Lung microvascular endothelial cell (primary cell): ENCODE measurements around the gene STIM1. TPM values are rescaled to one million over a fixed set of nuclear protein-coding genes. Genes with fewer than 3 reads are reported as not detected.

Experiments used
- DNase-seq, 2 donors: peaks; one replicate each; pipeline versions ENCODE4 v3.0.0 to v3.0.0-alpha.2; 2010; ENCODE audit warnings: low read depth in 2 of 2
- total RNA-seq: library from RNA; depleted of rRNA; stranded (reverse); fragments of >200 nt; gene quantifications from 2 replicates; pipeline ENCODE4 v1.2.1, GENCODE V29; 2014

Gene STIM1
- total RNA-seq, 1 donor from 2014 or later = 32.7 TPM

DNA sequence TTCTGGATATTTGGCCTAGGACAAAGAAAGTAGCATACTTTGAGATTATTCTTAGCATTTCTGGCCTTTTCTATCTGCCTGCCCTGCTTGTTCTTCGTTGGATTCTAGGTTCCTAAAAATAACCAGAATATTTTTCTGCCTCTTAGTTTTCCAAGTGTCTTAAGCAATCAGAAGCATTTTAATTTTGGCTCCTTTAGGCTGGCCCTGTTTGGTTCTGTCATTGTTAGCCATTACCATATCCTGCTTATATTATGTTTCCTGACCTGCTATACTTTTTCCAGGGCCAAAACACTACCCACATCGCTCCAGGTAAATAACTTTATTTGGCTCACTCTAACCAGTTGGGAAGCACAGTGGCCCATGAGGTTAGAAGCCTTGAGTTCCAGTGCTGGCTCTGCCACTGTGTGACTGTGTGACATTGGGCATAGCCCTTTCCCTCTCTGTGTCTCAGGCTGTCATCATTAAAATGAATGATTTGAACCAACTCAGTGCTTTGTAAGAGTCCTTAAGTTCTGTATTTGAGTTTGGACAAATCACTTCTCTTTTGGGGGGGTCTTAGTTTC lies 91.1 kb downstream of the STIM1 start:
- peak in 1 of 2 donors; percentile 47 for DNase-seq

DNA sequence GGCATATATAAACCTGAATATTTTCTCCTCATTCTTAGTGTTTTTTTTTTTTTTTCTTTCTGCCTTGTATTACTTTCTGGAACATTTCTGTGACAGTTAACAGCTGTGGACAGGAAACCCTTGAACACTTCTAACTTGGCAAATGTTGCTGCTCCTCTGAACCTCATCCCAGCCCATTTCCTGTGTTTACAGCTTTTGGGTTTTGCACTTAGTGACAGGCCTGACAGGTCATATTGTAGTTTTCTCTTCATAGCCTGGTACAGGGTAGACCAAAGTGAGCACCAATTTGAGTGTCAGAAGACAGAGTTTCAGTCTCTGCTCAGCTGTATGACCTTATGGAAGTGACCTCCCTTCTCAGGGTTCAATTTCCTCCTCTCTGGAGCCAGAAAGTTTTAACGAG lies 91.6 kb downstream of the STIM1 start:
- peak; percentile 83 to 84 for DNase-seq

DNA sequence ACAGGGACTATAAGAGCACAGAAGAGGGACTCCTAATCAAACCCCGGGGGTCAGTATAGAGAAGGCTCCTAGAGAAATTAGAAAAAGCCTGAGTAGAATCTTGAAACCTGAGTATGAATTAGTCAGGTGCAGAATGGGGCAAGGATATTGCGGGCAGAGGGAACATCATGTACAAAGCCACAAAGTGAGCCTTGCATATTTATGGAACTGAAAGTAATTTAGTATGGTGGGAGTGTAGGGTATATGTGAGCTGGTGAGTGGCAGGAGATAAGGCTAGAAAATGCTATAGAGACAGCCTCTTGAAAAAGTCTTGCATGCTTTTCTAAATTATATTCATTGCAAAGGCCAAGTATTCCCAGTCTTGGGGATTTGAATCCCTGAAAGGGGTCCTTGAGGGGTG lies 93.7 kb downstream of the STIM1 start:
- no peak for DNase-seq

DNA sequence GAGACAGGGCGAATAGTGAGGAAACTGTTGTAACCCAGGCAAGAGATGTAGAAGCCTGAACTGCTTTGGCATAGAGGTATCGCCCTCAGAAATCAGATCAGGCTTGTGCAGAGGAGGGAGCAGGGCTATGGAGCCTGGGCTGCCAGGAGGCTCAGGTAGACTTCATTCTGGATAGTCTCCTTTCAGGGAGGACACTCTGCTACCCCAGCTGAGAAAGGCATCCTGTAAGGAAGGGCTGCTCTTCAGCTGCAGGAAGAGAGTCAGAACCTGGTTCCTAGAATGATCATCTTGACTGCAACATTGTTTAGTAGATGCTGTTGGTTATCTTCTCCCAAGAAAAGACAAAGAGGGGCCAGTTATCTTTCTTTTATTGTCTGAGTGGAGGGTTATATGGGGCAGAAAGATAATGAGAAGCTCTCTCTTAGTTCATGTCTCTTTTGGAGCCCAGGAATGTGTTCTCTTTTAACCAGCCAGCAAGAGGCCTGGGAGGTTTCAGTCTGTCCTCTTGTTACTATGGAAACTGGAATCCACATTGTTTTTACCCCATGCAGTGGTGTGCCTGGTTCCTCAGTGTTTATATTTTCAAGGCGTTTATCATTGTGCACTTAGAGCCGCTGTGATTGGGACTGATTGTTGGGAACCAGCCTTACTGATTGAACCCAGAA lies 95.7 kb downstream of the STIM1 start:
- DNase-seq = peak; percentile 28 to 81

DNA sequence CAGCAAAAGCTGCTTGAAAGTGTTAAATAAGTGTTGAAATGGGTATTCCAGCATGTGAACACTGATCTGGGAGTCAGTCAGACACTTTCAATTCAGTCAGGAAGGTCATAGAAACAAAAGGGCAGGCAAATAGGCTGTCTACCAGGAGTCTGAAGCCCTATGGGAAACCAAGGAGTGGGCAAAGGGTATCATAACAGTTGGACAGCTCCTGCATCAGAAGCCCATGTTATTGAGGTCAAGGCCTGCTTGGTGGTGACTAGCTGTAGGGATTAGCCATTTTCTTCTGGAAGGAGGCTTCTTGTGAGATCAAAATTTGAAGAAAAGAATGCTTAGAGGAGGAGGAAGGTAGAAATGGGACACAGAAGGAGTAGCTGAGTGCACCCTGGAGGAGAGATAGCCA lies 97.3 kb downstream of the STIM1 start:
- DNase-seq = no peak

DNA sequence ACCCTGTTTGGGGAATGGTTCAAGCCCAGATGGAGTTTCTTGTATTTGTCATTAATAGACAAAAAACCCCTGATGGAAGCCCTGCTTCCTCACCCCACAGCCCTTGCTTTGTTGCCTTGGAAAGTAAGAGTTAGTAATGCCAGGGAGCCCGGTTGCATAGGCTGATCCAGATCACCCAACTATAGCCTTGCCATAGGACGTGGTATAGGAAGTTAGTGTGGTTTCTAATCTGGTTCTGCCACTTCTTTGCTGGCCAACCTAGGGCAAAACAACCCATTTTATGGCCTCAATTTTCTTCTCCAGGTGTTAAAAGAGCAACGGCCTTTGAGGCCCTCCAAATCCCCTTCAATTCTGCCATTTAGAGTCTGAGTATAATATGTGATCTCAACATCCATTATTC lies 97.9 kb downstream of the STIM1 start:
- no peak for DNase-seq

DNA sequence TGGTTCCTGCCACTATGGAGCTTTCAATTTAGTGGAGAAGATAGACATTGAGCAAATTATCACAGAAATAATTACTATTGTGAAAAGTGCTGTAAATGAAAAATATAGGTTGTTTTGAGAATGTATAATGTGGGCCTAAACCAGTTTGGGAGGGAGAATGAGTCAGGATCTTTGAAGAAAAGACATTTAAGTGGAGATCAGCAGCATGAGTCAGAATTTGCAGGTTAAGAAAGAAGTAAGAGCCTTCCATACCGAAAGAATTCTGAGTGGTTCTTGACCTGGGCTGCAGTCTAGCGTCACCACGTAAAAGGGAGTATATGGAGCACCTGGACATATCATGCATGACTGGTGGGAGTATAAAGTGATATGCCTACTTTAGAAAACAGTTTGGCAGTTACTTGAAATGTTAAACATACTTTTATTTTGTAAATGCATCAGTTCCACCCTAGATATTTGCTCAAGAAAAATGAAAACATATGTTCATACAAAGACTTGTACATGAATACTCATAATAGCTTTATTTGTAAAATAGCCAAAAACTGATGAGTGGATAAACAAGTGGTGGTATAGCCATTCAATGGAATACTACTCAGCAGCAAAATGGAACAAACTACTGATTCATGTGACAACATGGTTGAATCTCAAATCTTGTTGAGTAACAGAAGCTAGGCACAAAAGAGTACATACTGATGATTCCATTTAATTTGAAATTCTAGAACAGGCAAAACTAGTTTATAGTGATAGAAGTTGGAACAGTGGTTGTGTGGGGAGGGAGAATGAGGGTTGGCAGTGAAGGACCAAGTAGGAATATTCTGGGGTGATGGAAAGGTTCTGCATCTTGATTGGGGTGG lies 99.2 kb downstream of the STIM1 start:
- no peak for DNase-seq

DNA sequence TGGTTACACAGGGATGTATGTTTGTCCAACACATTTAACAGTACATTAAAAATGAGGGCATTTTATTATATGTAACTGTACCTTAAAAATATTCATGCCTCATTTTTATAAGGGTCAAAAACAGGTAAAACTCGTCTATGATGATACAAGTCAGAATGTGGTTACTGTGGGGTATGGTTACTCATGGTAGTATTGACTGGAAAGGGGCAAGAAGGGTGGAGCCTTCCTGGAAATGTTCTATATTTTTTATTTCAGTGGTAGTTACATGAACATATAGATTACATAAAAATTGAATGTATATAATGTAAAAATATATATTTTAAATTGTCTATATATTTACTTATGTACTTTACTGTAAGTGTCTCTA lies 99.8 kb downstream of the STIM1 start:
- DNase-seq = no peak

DNA sequence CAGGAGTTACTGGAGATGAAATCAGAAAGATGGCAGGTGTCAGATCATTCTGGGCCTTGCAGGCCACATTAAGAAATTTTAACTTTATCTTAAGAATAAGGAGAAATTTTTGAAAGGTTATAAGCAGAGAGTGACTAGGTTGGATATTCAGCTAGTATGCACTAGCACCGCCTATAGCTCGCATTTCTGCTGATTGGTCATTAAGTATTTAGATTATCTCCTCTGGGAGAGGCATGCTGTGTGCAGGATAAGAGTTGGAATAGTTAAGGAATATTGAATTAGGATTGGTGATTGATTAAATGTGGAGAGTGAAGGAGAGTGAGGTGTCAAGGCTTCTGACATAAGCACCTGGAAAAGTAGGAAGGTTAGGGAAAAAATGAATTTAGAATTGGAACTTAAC lies 100.6 kb downstream of the STIM1 start:
- no peak for DNase-seq

DNA sequence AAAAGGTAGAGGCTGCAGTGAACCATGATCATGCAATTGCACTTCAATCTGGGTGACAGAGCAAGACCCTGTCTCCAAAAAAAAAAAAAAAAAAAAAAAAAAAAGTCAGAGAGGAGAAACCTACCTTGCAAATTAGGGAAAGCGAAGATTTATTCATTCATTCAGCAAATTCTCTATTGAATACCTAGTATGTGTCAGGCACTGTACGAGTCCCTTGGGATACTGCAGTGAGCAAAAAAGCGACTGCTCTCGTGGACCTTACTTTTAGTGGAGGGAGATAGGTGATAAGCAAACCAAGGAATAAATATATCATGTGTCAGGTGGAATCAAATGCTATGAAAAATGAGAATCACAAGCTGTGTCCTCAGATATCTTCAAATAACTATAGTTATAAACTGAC lies 101.3 kb downstream of the STIM1 start:
- DNase-seq = no peak

DNA sequence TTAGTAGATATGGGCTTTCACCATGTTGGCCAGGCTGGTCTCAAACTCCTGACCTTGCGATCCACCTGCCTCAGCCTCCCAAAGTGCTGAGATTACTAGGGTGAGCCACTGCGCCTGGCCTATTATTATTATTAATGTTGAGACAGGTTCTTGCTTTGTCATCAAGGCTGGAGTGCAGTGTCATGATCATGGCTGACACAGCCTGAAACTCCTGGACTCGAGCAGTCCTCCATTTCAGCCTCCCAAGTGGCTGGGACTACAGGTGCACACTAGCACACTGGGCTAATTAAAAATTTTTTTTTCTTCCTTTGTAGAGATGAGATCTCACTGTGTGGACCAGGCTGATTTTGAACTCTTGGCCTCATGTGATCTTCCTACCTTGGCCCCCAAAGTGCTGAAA lies 102.0 kb downstream of the STIM1 start:
- no peak for DNase-seq

DNA sequence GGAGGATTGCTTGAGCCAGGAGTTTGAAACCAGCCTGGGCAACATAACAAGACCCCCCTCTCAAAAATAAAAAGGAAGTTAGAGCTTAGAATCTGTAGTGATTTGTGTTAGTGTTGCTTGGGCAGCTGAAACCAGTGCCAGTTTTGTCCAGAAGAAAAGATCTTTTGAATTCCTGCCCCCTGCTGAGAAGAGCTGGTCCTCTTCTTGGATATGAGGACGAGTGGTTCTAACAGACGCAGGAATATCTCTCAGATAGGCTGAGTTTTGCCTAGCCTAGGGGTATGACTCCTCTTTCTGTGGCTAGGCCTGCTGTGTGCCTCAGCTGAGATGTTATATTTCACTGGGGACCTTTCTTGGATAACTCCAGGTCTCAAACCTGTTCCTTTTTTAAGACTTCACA lies 102.8 kb downstream of the STIM1 start:
- no peak for DNase-seq

DNA sequence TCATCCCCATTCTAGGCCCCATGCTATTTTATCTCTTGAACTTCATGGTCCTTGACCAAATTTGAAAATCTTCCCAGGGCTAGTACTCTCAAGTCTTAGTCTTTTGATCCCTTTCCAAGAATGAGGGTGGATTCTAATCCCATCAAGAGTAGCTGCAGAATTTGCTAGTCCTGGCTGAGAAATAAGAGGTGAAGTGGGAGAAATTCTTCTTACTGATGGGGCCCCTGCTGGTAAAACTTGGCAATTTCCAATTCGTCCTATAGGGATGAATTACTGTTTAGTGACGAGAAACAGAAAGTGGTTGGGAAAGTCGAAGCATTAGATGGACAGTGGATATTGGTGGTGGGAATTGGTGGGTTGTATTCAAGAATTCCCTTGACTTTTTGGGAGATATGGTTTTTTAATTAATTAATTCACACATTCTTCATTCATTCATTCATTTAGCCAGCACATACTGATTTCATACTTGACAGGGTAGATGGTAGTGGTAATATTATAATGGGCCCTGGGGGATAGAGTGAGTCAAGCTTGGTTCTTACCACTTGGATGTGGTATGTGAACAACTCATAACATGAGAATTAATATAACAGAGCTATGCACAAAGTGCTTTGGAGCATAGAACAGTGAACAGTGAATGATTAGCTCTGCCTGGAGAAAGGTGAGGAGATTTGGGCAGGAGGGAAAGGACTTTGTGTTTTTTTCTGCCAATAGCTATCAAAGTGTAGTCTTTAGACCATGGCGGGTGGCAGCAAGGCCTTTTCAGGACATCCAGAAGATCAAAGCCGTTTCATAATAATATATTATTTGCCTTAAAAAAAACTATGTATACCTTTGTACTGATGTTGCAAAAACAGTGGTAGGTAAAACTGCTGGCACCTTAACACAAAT lies 103.8 kb downstream of the STIM1 start:
- peak; percentile 23 to 35 for DNase-seq

DNA sequence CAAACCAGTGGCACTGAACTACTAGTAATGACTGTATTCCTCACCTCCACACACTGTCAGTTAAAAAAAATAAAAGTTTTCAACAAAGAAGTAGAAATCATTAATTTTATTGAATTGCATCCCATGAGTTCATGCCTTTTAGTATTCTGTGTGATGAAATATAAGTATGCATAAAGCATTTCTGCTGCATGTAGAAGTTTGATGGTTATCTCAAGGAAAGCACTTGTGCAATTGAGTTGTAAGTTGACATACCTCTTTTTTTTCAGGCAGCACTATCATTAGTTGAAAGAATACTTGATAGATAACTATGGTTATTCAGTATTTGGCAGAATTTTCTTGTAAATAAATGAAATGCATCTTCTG lies 104.4 kb downstream of the STIM1 start:
- DNase-seq = no peak

DNA sequence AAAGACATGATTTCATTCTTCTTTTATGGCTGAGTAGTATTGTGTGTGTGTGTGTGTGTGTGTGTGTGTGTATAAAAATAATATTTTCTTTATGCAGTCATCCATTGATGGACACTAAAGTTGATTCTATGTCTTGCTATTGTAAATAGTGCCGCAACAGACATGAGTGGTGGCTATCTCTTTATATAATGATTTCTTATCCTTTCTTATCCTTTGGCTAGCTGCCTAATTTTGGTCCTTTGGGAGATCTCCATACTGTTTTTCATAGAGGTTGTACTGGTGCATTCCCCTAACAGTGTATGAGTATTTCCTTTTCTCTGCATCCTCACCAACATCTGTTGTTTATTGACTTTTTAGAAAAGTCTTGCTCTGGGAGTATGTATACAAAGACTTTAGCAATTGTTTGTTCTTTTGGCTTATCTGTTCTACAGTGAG lies 107.0 kb downstream of the STIM1 start:
- no peak for DNase-seq

DNA sequence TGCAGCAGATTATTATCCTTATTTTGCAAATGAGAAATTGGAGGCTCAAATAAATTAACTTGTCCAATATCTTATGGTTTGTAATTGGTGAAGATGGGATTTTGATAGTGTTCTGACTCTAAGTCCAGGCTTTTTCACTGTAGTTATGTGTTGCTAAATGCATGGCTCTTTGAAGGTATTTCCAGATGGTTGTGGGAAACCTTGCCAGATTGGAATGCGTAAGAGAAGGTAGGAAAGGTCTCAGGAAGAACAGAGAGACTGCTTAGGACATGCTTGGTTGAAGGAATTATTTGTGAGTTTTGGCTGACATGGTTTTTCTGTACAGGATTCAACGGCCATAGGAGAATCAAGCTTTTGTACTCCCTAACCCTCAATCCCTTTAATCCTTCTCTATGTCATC lies 108.6 kb downstream of the STIM1 start:
- DNase-seq = no peak

DNA sequence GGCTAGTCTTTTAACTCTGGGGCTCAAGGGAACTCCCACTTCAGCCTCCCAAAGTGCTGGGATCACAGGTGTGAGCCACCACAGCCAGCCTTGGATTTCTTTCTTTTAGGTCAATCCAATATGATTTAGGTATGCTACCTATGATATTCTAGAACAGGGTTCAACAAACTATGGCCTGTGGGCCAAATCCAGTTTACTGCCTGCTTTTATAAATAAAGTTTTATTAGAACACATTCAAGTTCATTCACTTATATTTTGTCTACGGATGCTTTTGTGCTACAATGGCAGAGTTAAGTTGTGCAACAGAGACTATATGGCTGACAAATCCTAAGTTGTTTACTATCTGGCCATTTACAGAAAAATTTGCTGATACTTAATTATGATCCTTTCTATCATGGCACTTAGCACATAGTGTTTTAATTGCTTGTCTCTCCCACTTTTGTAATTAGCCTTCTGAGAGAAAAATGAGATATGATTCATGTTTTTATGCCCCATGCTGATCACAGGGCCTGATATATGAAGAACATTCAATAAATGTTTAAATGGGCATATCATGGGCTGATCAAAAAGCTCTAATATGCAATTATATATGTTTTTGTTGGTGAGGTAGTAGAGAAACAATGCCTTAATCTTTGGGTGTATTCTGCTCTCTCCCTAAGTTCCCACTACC lies 109.6 kb downstream of the STIM1 start:
- no peak for DNase-seq

DNA sequence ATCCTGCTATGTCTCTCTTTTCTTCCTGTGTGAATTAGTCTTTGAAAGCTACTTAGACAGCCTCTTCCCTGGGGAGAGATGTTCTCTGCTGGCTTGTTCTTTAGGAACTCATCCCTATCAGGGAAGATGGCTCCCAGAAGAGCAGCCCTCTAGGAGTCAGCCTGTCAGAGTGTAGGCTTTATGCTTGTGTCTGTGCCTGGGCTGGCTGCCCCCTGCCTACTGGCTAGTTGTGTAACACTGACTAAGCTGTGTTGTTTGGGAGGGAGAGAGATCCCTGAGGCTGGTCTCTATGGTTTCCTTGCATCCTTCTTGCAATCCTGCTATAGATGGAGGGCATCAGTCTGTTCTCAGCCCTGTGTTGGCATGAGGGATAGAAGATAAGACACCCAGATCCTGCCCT lies 112.2 kb downstream of the STIM1 start:
- no peak for DNase-seq

DNA sequence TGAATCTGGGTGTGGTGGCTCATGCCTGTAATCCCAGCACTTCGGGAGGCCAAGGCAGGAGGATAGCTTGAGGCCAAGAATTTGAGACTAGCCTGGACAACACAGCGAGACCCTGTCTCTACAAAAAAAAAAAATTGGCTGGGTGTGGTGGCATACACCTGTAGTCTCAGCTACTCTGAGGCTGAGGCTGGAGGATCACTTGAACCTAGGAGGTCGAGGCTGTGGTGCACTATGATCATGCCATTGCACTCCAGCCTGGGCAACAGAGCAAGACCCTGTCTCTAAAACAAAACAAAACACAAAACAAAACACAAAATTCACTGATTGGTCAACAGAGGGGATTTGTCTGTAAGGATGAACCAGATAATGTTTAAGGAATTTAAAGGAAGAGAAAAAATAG lies 113.7 kb downstream of the STIM1 start:
- no peak for DNase-seq

DNA sequence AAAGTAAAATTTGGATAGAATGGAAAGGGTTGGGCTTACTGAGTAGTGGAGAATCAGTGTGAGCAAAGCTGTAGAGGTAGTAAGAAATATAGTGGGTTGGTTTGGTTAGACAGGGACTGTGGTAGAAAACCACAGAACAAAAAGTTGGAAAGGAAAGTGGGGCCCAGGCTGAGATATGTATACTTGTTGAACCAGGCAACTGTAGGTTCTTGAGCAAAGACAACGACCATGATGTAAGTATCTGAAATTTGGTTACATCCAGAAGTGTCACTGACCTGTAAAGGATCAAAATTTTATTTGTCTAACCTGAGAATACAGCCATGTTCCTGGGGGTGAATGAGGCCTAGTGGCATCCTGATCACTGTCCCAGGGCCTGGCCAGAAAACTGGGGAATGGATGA lies 114.1 kb downstream of the STIM1 start:
- no peak for DNase-seq

DNA sequence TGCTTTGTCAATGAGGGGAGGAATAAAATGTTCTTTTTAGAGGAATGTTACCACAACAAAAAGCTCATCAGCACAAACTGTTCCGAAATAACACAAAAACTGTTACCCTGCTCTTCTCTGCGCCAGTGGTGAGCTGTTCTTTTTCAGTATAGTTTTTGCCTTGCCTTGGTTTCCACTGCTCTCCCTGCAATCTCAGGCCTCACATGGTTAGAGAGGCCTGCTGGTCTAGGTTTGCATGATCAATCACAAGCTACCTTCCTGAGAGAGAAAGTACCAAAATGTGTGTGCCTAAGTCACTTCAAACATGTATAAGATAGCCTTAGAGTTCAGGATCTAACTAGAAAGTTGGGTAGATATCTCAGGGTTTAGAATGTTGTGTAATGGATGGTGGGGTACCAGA lies 114.6 kb downstream of the STIM1 start:
- no peak for DNase-seq
